IPS-18c (cell line): ENCODE data around the gene ALDH3A2.

Experiments
- H3K4me3 ChIP-seq: 2 replicates; pipeline ENCODE4 v1.7.0; 2013; ENCODE audit warnings: low read depth, mild to moderate bottlenecking, low read length, moderate library complexity; ENCODE audit not compliant: insufficient read depth
- H3K9me3 ChIP-seq: one replicate; pipeline ENCODE4 v1.6.1; 2013; ENCODE audit warnings: mild to moderate bottlenecking, low read length, moderate library complexity; ENCODE audit not compliant: control insufficient read depth, insufficient read depth

Gene ALDH3A2

GRCh38 chr17:19648475-19649273 is at the start of gene ALDH3A2:
Gene ALDH3A2, plus strand, starts transcription at chr17:19648751. Its CDS starts 221 bp downstream, at chr17:19648972.
- Histone ChIP-seq H3K9me3 (no peaks in the 10 kb centered on the region), H3K4me3 (peak within 1 kb of the TSS; percentile 77)

- Histone ChIP-seq H3K9me3 (peaks cover under 1% of the 10 kb centered on the region), H3K4me3 (no peak overlapping the region)
These were observed 38.2 kb upstream of the ALDH3A2 start for GRCh38 chr17:19610311-19610710.

- Histone ChIP-seq H3K9me3 (peaks cover 3% of the 10 kb centered on the region), H3K4me3 (no peak overlapping the region)
These were observed 37.7 kb upstream of the ALDH3A2 start for GRCh38 chr17:19610879-19611278.

- H3K4me3 ChIP-seq, result no peak overlapping the region
- peaks cover 6% of the 10 kb centered on the region for H3K9me3 ChIP-seq
These were observed 34.6 kb upstream of the ALDH3A2 start for GRCh38 chr17:19613979-19614378.

- no peak overlapping the region for H3K4me3 ChIP-seq
- H3K9me3 ChIP-seq, result peaks cover 9% of the 10 kb centered on the region
These were observed 33.7 kb upstream of the ALDH3A2 start for GRCh38 chr17:19614900-19615299.

- peaks cover 9% of the 10 kb centered on the region for H3K9me3 ChIP-seq
These were observed 30.5 kb upstream of the ALDH3A2 start for GRCh38 chr17:19618015-19618414.

GRCh38 chr17:19619705-19620325 is 28.7 kb upstream of the ALDH3A2 start:
- Histone ChIP-seq H3K4me3 (no peak overlapping the region), H3K9me3 (peaks cover 9% of the 10 kb centered on the region)

More at GRCh38 chr17:19618015-19618414, 30.5 kb upstream of the ALDH3A2 start:
- H3K4me3 ChIP-seq, result no peak overlapping the region

- Histone ChIP-seq H3K9me3 (peaks cover 6% of the 10 kb centered on the region), H3K4me3 (no peak overlapping the region)
These were observed 26.9 kb upstream of the ALDH3A2 start for GRCh38 chr17:19621697-19622096.

GRCh38 chr17:19626079-19626478 is 22.5 kb upstream of the ALDH3A2 start:
- Histone ChIP-seq H3K9me3 (no peaks in the 10 kb centered on the region), H3K4me3 (no peak overlapping the region)

GRCh38 chr17:19629449-19629848 is 19.1 kb upstream of the ALDH3A2 start:
- Histone ChIP-seq H3K9me3 (no peaks in the 10 kb centered on the region), H3K4me3 (no peak overlapping the region)

GRCh38 chr17:19630035-19630434 is 18.5 kb upstream of the ALDH3A2 start:
- H3K4me3 ChIP-seq, result no peak overlapping the region

GRCh38 chr17:19630661-19631060 is 17.9 kb upstream of the ALDH3A2 start:
- H3K4me3 ChIP-seq, result no peak overlapping the region
- H3K9me3 ChIP-seq, result no peaks in the 10 kb centered on the region

More at GRCh38 chr17:19630035-19630434, 18.5 kb upstream of the ALDH3A2 start:
- no peaks in the 10 kb centered on the region for H3K9me3 ChIP-seq

- Histone ChIP-seq H3K4me3 (no peak overlapping the region), H3K9me3 (no peaks in the 10 kb centered on the region)
These were observed 16.6 kb upstream of the ALDH3A2 start for GRCh38 chr17:19631905-19632304.

GRCh38 chr17:19641687-19642372 is 6.7 kb upstream of the ALDH3A2 start:
- Histone ChIP-seq H3K4me3 (no peak overlapping the region), H3K9me3 (no peaks in the 10 kb centered on the region)

- Histone ChIP-seq H3K9me3 (no peaks in the 10 kb centered on the region), H3K4me3 (no peak overlapping the region)
These were observed 6.1 kb upstream of the ALDH3A2 start for GRCh38 chr17:19642373-19642893.

- no peak overlapping the region for H3K4me3 ChIP-seq
- no peaks in the 10 kb centered on the region for H3K9me3 ChIP-seq
These were observed 3.9 kb upstream of the ALDH3A2 start for GRCh38 chr17:19644493-19645210.

- H3K4me3 ChIP-seq, result no peak overlapping the region
These were observed 2.8 kb upstream of the ALDH3A2 start for GRCh38 chr17:19645734-19646201.

More at GRCh38 chr17:19645734-19646201, 2.8 kb upstream of the ALDH3A2 start:
- H3K9me3 ChIP-seq, result no peaks in the 10 kb centered on the region
